Measurements from ENCODE around the gene ATMIN. TPM values are rescaled to one million over a fixed set of nuclear protein-coding genes. Genes with fewer than 3 reads are reported as not detected.
A peak's percentile ranks its signal among the peaks of the same experiment; 100 is the strongest.

Gene ATMIN
- total RNA-seq, 1 donor from 2014 or later: 32.3 TPM

DNA sequence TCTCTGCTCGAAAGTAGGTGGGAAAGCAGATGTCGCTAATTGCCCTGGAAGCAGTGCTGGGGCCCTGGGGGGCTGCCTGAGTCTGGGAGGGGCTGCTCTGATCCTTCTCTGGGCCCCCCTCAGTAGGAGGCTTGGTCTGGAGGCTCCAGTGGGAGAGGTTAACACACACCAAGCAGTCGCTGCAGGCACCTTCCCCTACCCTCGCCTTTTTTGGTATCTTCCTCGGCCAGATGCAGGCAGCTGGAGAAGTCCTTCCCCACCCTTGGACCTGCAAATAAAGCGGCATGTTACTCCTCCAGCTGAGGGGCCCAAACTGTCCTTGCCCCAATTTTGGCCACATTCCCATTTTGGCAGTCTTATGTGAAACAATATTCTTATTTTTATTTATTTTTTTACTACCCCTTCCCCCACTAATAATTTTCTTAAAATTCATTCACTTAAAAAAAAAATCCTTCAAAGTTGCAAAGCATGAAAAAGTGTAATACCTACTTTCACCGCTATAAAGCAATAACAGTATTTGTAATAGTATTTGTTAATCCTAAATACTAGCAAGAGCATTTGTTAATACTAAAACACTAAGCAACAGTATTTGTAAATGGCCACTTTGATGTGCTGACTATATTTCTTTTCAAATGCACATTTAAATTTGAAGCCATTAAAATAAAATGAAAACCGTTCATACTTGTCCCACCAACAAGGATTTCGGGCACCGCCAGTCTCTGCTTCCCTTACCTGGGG, 26.4 kb downstream of the ATMIN start:
- no peaks in the 10 kb centered on the region for H3K4me1 Mint-ChIP-seq (ENCODE audit: low read depth)
- no peaks in the 10 kb centered on the region for H3K27me3 Mint-ChIP-seq (ENCODE audit: insufficient read depth)
- DNase-seq (ENCODE audit: low spot score): no peak
- intact Hi-C loops (cut with micrococcal nuclease): no loop called here
- no peak overlapping the region for H3K4me3 Mint-ChIP-seq
- no peak overlapping the region for H3K27ac Mint-ChIP-seq
- H3K36me3 Mint-ChIP-seq (ENCODE audit: low read depth): no peaks in the 10 kb centered on the region
- no peaks in the 10 kb centered on the region for H3K9me3 Mint-ChIP-seq

DNA sequence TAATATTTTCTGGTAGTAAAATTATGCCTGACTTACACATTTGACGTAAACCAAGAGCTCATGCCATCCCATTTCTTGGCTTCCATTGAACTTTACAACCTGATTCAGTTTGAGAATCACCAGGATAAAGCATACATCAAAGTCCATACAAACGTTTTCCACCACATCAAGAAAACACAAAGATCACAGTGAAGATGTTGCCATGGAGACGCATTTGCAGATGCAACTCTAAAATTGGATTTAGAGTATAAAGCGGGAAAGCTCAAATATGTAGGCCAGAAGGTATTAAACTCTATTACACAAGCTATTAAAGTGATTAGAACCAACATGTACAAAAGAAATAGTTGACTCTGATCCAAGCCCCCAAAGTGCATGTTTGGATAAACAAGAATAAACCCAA, 31.0 kb downstream of the ATMIN start:
- Mint-ChIP-seq H3K27me3 (ENCODE audit: insufficient read depth) (peaks cover 3% of the 10 kb centered on the region), H3K4me3 (no peak overlapping the region), H3K36me3 (ENCODE audit: low read depth) (no peaks in the 10 kb centered on the region), H3K27ac (no peak overlapping the region), H3K9me3 (no peaks in the 10 kb centered on the region), H3K4me1 (ENCODE audit: low read depth) (no peaks in the 10 kb centered on the region)
- DNase-seq (ENCODE audit: low spot score): no peak
- intact Hi-C loops (cut with micrococcal nuclease): no loop called here

DNA sequence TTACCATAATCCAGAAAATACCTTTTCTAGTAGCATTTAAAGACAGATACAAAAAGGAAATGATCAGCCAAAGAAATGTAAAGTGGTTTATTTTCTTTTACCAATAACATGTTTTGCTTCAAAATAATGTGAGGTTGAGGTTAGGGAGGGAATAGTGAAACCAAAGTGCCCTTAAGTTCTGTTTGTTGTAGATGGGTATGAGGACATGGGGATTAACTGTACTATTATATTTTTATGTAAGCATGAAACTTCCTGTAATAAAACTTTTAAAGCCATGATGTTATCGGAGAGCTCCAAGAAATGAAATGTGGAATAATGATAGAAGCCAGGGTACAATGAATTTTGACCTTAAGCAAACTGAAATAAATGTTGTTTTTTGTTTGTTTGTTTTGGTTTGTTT, 31.5 kb downstream of the ATMIN start:
- no peaks in the 10 kb centered on the region for H3K36me3 Mint-ChIP-seq (ENCODE audit: low read depth)
- H3K4me1 Mint-ChIP-seq (ENCODE audit: low read depth): no peaks in the 10 kb centered on the region
- no peak overlapping the region for H3K4me3 Mint-ChIP-seq
- intact Hi-C loops (cut with micrococcal nuclease): no loop called here
- no peak overlapping the region for H3K27ac Mint-ChIP-seq
- peaks cover 3% of the 10 kb centered on the region for H3K27me3 Mint-ChIP-seq (ENCODE audit: insufficient read depth)
- no peak for DNase-seq (ENCODE audit: low spot score)
- no peaks in the 10 kb centered on the region for H3K9me3 Mint-ChIP-seq

DNA sequence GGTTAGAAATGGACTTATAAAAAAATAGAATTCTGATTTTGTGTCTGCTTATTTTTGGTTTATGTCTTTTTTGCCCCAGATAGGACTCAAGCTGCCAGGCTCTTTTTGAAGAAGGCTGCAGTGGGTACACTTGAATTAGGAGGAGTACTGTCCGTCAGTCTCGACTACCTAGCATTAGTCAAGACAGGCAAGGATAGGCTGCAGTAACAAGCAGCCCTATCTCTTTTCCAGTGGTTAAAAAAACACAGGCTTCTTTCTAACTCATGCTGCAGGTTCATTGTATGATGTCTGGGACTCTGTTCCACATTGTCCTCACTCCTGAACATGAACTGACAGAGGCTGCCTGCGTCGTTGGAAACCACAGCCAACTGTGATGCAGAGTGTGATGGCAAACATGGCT, 33.4 kb downstream of the ATMIN start:
- Mint-ChIP-seq H3K27me3 (ENCODE audit: insufficient read depth) (peaks cover 5% of the 10 kb centered on the region), H3K4me1 (ENCODE audit: low read depth) (no peaks in the 10 kb centered on the region), H3K36me3 (ENCODE audit: low read depth) (no peaks in the 10 kb centered on the region), H3K4me3 (no peak overlapping the region), H3K9me3 (no peaks in the 10 kb centered on the region), H3K27ac (no peak overlapping the region)
- intact Hi-C loops (cut with micrococcal nuclease): no loop called here
- no peak for DNase-seq (ENCODE audit: low spot score)

DNA sequence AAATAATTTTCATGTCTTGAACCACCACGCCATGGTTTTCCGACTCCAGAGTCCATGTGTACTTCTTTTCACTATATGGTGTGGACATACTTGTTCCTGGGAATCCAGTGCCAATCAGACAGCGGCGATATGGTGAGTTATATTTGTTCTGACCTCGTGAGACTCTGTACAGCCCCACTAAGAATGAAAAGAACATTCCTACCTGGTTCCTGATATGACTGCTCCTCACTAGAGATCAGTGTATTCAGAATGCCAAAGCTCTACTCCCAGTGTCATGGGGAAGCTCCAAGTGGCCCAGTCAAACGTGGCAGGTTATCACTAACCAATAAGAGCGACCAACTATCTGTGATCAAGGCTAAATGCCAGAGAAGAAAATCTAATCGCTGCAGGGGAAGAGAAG, 35.3 kb downstream of the ATMIN start:
- Mint-ChIP-seq H3K4me3 (no peak overlapping the region), H3K27me3 (ENCODE audit: insufficient read depth) (peaks cover 5% of the 10 kb centered on the region), H3K9me3 (no peaks in the 10 kb centered on the region), H3K4me1 (ENCODE audit: low read depth) (no peaks in the 10 kb centered on the region), H3K36me3 (ENCODE audit: low read depth) (no peaks in the 10 kb centered on the region), H3K27ac (no peak overlapping the region)
- DNase-seq (ENCODE audit: low spot score): no peak
- intact Hi-C loops (cut with micrococcal nuclease): loop anchor here (10.0 kb wide), 1 partner anchor 1104 kb away; the partner anchor contains the start of gene MPHOSPH6

DNA sequence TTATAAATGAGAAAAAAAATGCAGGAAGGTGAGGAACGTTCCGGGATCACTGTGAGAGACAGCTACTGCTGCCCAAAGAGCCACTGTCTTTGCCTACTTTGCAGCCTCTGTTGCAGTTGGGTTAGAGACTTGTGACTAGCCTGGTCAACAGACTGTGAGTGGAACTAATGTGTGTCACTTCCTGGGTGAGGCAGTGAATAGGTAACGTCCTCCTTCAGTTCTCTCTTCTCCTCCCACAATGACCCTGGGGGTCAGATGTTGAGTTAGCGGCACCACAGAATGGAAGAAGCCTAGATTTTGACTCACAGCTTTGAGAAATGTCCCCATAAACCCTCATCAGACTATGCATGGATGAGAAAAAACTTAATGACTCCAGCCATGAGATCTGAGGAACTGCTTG, 36.2 kb downstream of the ATMIN start:
- Mint-ChIP-seq H3K27ac (no peak overlapping the region), H3K27me3 (ENCODE audit: insufficient read depth) (peaks cover 5% of the 10 kb centered on the region), H3K4me3 (no peak overlapping the region), H3K4me1 (ENCODE audit: low read depth) (no peaks in the 10 kb centered on the region), H3K36me3 (ENCODE audit: low read depth) (no peaks in the 10 kb centered on the region), H3K9me3 (no peaks in the 10 kb centered on the region)
- DNase-seq (ENCODE audit: low spot score): no peak
- intact Hi-C loops (cut with micrococcal nuclease): loop anchor here (10.0 kb wide), 1 partner anchor 1103 kb away; the partner anchor contains the start of gene MPHOSPH6

DNA sequence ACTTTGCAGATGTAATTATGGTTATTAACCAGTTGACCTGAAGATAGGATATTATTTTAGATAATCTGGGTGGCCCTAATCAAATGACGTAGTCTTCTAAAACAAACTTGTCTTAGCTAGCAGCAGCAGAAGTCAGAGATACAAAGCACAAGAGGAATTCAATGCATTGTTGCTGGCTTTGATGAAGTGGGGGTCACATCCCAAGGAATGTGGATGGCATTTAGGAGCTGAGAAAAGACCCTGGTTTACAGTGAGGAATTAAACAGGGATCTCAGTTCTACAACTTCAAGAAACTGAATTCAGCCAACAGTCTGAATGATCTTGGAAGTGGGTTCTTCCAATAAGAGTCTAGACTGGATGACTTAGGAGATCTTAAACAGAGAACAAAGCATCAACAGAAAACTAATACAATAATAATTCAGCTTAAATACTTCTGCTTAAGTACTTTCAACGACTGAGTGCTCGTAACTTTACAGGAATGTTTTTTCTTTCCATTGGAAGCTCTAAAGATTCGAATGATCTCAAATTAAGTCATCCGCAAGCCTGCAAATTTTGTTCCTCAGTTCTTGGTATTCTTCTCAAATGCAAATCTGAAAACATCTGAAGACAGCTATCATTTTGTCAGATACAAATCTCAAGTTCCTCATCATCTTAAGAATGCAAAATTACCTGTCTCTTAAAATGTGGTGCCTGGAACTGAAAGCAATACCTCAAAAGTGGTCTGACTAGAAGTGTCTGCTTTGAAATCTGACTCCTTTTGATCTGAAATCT, 38.1 kb downstream of the ATMIN start:
- Mint-ChIP-seq H3K4me1 (ENCODE audit: low read depth) (no peaks in the 10 kb centered on the region), H3K4me3 (no peak overlapping the region), H3K9me3 (no peaks in the 10 kb centered on the region), H3K36me3 (ENCODE audit: low read depth) (no peaks in the 10 kb centered on the region), H3K27ac (no peak overlapping the region), H3K27me3 (ENCODE audit: insufficient read depth) (peaks cover 5% of the 10 kb centered on the region)
- intact Hi-C loops (cut with micrococcal nuclease): loop anchor here (10.0 kb wide), 1 partner anchor 1101 kb away; the partner anchor contains the start of gene MPHOSPH6
- no peak for DNase-seq (ENCODE audit: low spot score)

DNA sequence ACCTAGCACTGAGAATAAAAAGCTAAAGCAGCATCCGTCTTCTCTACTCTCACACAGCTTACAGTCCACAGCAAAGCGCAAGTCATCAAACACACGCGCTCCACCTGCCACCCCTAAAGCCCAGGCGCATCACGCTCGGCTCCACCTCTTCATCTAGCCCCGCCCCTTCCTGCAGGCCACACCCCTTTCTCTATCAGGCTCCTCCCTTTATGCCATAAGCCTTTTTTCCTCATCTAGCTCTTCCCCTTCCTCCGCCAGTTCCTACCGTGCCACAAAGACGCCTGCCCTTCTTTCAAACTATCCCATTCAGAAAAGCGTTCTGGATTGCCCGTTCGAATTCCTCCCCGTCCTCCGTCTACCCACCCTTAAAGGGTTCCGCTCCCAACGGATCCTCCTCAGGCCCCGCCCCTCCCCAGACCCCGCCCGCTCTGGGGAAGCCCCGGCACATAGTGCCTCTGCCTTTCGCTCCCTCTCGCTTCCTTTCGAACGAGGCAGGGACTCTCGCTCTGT, 41.0 kb downstream of the ATMIN start:
- no peaks in the 10 kb centered on the region for H3K36me3 Mint-ChIP-seq (ENCODE audit: low read depth)
- intact Hi-C loops (cut with micrococcal nuclease): loop anchor here (1.0 to 10.0 kb wide), 10 partner anchors 20 to 1304 kb away; partner anchors contain the start of genes ATMIN, CENPN, CMIP and DYNLRB2

DNA sequence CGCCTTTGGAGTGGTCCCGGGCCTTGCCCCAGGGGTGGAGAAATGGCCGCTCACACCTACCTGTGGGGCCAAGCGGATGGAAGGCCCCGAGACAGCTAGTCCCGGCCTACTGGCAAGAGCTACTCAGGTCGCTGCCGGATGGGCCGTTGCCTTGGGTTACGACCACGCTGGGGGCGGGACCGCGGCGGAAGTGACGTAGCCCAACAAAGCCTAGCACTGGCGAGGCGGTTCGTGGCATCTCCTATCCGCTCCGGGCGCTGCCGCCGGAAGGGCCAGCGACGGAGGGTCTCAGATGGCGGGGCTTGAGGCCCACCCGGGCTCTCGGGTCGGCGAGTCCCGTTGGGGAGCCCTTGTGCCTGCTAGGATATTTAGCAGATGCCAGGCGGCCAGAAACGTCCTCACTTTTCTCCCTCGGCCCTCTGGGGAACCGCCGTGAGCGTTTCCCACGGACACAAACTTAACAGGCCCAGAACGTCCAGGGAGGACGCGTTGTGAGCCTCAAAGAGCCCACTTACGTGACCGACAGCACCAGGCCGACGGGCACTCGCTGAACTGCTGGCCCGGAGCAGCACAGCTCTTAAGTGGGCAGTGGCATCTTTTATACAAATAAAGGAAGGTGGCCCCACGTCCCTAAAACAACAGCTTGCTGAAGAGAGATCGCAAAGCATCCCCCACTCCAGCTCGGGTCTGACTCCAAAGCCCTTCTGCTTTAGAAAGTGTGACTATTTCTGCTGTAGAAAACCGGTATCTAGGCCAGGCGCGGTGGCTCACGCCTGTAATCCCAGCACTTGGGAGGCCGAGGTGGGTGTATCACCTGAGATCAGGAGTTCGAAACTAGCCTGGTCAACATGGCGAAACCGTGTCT, 41.7 kb downstream of the ATMIN start, which contains the start of gene C16orf46:
C16orf46 (minus strand) TSS at position 163 of the 865 bp plus-strand sequence. CDS start 13,283 bp downstream, outside the sequence.
- Mint-ChIP-seq H3K4me1 (ENCODE audit: low read depth) (no peaks in the 10 kb centered on the region), H3K27ac (peak within 1 kb of the TSS; percentile 24), H3K4me3 (peak within 1 kb of the TSS; percentile 32), H3K36me3 (ENCODE audit: low read depth) (no peaks in the 10 kb centered on the region), H3K9me3 (no peaks in the 10 kb centered on the region), H3K27me3 (ENCODE audit: insufficient read depth) (peaks cover 3% of the 10 kb centered on the region)
- intact Hi-C loops (cut with micrococcal nuclease): loop anchor here (1.0 to 10.0 kb wide), 8 partner anchors 19 to 1305 kb away; partner anchors contain the start of genes CENPN, CMIP, DYNLRB2 and GCSH
- DNase-seq (ENCODE audit: low spot score): peak; percentile 96

More for the DNA sequence above, 41.0 kb downstream of the ATMIN start:
- Mint-ChIP-seq H3K4me1 (ENCODE audit: low read depth) (no peaks in the 10 kb centered on the region), H3K9me3 (no peaks in the 10 kb centered on the region), H3K27me3 (ENCODE audit: insufficient read depth) (peaks cover 3% of the 10 kb centered on the region), H3K27ac (no peak overlapping the region), H3K4me3 (no peak overlapping the region)
- peak; percentile 87 for DNase-seq (ENCODE audit: low spot score)

DNA sequence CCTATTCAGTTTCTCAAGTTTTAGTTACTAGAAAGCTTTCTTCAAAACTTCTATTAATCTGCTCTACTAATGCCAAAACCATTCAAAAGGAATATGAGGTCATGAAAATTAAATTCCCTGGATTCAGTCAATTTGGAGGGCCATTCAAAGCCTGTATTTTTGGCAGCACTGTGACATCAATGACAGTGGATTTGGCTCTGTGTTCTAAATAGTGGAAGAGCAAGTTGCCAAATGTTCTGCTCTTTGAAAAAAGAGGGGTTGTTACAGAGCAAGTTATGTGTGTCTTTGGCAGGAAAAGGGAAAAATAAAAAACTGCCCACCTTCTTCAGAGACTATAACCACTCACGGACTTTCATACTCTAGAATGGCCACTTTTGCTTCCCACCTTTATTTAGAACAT, 44.6 kb downstream of the ATMIN start:
- no peak for DNase-seq (ENCODE audit: low spot score)
- Mint-ChIP-seq H3K36me3 (ENCODE audit: low read depth) (no peaks in the 10 kb centered on the region), H3K27me3 (ENCODE audit: insufficient read depth) (peaks cover 2% of the 10 kb centered on the region), H3K4me1 (ENCODE audit: low read depth) (no peaks in the 10 kb centered on the region), H3K27ac (no peak overlapping the region), H3K9me3 (no peaks in the 10 kb centered on the region), H3K4me3 (no peak overlapping the region)
- intact Hi-C loops (cut with micrococcal nuclease): no loop called here

DNA sequence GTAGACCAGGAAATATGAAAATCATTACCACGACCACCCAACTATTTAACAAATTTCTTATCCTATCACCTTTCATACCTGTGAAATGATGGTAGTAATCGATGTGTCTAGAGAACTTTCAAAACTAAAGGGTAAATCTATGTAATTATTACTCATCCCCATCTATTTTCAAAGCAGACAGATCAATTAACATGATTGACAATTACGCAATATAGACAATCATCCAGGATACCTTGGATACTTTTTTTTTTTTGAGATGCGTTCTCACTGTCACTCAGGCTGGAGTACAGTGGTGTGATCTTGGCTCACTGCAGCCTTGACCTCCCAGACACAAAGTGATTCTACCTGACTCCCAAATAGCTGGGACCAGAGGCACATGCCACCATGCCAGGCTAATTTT, 45.4 kb downstream of the ATMIN start:
- intact Hi-C loops (cut with micrococcal nuclease): no loop called here
- no peak overlapping the region for H3K27ac Mint-ChIP-seq
- no peaks in the 10 kb centered on the region for H3K4me1 Mint-ChIP-seq (ENCODE audit: low read depth)
- no peak overlapping the region for H3K4me3 Mint-ChIP-seq
- no peaks in the 10 kb centered on the region for H3K36me3 Mint-ChIP-seq (ENCODE audit: low read depth)
- no peak for DNase-seq (ENCODE audit: low spot score)
- no peaks in the 10 kb centered on the region for H3K9me3 Mint-ChIP-seq
- H3K27me3 Mint-ChIP-seq (ENCODE audit: insufficient read depth): peaks cover 2% of the 10 kb centered on the region

DNA sequence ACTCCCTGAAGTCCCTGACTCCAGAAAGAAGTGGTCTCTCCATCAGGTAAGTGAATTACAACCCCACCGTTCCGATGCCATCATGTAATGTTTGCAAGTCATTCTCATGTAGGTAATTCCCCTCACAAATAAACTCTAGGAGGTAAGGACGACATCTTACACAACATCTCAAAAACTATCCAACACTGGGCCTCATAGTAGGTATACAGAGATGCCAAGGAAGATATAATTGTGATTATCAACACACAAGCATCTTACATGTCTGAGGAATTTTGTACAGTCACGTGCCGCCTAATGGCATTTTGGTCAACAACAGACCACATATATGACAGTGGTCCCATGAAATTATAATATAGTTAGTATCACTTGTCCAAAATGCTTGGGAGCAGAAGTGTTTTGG, 53.2 kb downstream of the ATMIN start:
- H3K27me3 Mint-ChIP-seq (ENCODE audit: insufficient read depth): no peaks in the 10 kb centered on the region
- intact Hi-C loops (cut with micrococcal nuclease): no loop called here
- H3K4me1 Mint-ChIP-seq (ENCODE audit: low read depth): no peaks in the 10 kb centered on the region
- no peak for DNase-seq (ENCODE audit: low spot score)
- peaks cover 2% of the 10 kb centered on the region for H3K36me3 Mint-ChIP-seq (ENCODE audit: low read depth)
- no peaks in the 10 kb centered on the region for H3K9me3 Mint-ChIP-seq
- H3K4me3 Mint-ChIP-seq: no peak overlapping the region
- H3K27ac Mint-ChIP-seq: no peak overlapping the region
